ENCODE results near the gene ANK3.

ANK3 gene

GRCh38 chr10:60347270-60347669, 42.4 kb downstream of the ANK3 start:
- no peak for DNase-seq

GRCh38 chr10:60346661-60347060, 43.0 kb downstream of the ANK3 start:
- no peak for DNase-seq

- no peak for DNase-seq
These were observed 46.4 kb downstream of the ANK3 start for GRCh38 chr10:60343254-60343653.

- no peak for DNase-seq
These were observed 47.7 kb downstream of the ANK3 start for GRCh38 chr10:60341969-60342368.

GRCh38 chr10:60340973-60341372, 48.7 kb downstream of the ANK3 start:
- no peak for DNase-seq

- DNase-seq: no peak
These were observed 49.9 kb downstream of the ANK3 start for GRCh38 chr10:60339757-60340156.

GRCh38 chr10:60338786-60339185, 50.9 kb downstream of the ANK3 start:
- no peak for DNase-seq

GRCh38 chr10:60338002-60338564, 51.6 kb downstream of the ANK3 start:
- DNase-seq: no peak

- DNase-seq: no peak
These were observed 52.6 kb downstream of the ANK3 start for GRCh38 chr10:60336901-60337630.

- DNase-seq: peak in 3 of 56 donors; percentile 2 to 25 (median 6)
These were observed 54.0 kb downstream of the ANK3 start for GRCh38 chr10:60335708-60336107.

GRCh38 chr10:60334991-60335390, 54.7 kb downstream of the ANK3 start:
- DNase-seq: no peak

- DNase-seq: no peak
These were observed 57.3 kb downstream of the ANK3 start for GRCh38 chr10:60332371-60332770.

GRCh38 chr10:60331886-60332285, 57.8 kb downstream of the ANK3 start:
- no peak for DNase-seq

GRCh38 chr10:60323162-60323561, 66.5 kb downstream of the ANK3 start:
- no peak for DNase-seq

GRCh38 chr10:60320666-60321065, 69.0 kb downstream of the ANK3 start:
- DNase-seq: peak in 1 of 56 donors; percentile 27

- no peak for DNase-seq
These were observed 73.6 kb downstream of the ANK3 start for GRCh38 chr10:60316029-60316428.

GRCh38 chr10:60315311-60315710, 74.4 kb downstream of the ANK3 start:
- DNase-seq: no peak

GRCh38 chr10:60314069-60314940, 75.4 kb downstream of the ANK3 start:
- DNase-seq: peak in 1 of 56 donors; percentile 25

GRCh38 chr10:60313589-60313952, 76.1 kb downstream of the ANK3 start:
- DNase-seq: no peak

- DNase-seq: no peak
These were observed 76.7 kb downstream of the ANK3 start for GRCh38 chr10:60312818-60313588.

- no peak for DNase-seq
These were observed 77.9 kb downstream of the ANK3 start for GRCh38 chr10:60311821-60312220.

GRCh38 chr10:60310740-60311139, 78.9 kb downstream of the ANK3 start:
- no peak for DNase-seq
